ENCODE results near the gene MARCO. TPM values are rescaled to one million over a fixed set of nuclear protein-coding genes. Genes with fewer than 3 reads are reported as not detected.

Gene MARCO
- total and polyA plus RNA-seq, 10 of the 15 experiments (the other 5 are each of a cell fraction or from before 2014, with no cell fraction given): 0.13 to 0.67 (median 0.32) TPM; not detected in 5

DNA sequence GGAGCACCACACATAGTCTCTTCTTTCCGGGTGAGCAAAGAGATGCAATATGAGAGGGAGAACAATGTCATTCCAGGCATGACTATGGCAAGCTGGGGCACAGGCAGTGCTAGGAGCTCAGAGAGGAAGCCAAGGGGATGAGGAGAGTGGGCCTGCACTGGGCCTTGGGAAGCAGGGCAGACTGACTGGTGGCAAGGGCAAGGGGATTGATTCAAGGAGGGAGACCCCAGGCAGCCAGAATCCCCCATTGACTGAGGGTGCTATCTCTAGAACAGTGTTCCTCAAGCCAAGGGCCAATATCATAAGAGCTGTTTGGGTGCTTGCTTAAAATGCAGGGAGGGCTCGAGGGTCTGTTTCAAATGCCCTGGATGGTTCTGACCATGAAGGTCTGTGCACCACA is 36.1 kb downstream of the MARCO start:
- Histone ChIP-seq H3K9ac (ENCODE audit: control insufficient read depth, insufficient read depth, low read length) (no peak overlapping the region), H3K79me2 (ENCODE audit: control insufficient read depth, insufficient read depth, low read length) (no peaks in the 10 kb centered on the region), H3K4me1 (ENCODE audit: control insufficient read depth, insufficient read depth, low read length) (no peaks in the 10 kb centered on the region), H3K9me3 (replicated peaks; ENCODE audit: control insufficient read depth, insufficient read depth, low read length) (no peaks in the 10 kb centered on the region), H3K27ac (ENCODE audit: control insufficient read depth, insufficient read depth) (no peak overlapping the region), H3K4me2 (ENCODE audit: control insufficient read depth, insufficient read depth) (no peak overlapping the region), H3K4me3 (no peak overlapping the region), H4K20me1 (ENCODE audit: control insufficient read depth, insufficient read depth) (no peaks in the 10 kb centered on the region), H2AFZ (ENCODE audit: control insufficient read depth, low read depth, low read length) (no peak overlapping the region), H3K36me3 (ENCODE audit: control insufficient read depth in 2 of 2, insufficient read depth in 2 of 2, low read length in 1 of 2) (no peaks in the 10 kb centered on the region), H3K27me3 (replicated peaks in 1 of 2; ENCODE audit: control insufficient read depth in 2 of 2, insufficient read depth in 2 of 2, low read length in 1 of 2) (peaks cover 3% of the 10 kb centered on the region in 2 experiments; a peak in 3 of 4 replicates)
- 0% methylated on average over 2 of the region's 2 CpGs for WGBS (ENCODE audit: insufficient coverage, insufficient replicate concordance, low lambda C conversion rate, missing lambda C conversion rate)
- SMC1A ChIA-PET (ENCODE audit: uncharacterized antibody, unreplicated experiment): no interaction called here
- CTCF ChIA-PET: interaction anchor here (0.6 kb wide), 1 partner anchor 152 kb away, joined by 4 read pairs; no protein-coding TSS in a partner anchor
- RAD21 ChIA-PET (ENCODE audit: unreplicated experiment): no interaction called here
- FAIRE-seq (no peak), DNase-seq (ENCODE audit: low read depth, low spot score) (no peak), ATAC-seq (no peak)
- intact Hi-C loops (cut with micrococcal nuclease; ENCODE audit: unreplicated experiment) (no loop called here), in situ Hi-C loops (cut with MboI) (no loop called here)
- TF ChIP-seq CREM (IDR thresholded peaks at IDR 0.05; ENCODE audit: low read depth): no peak
- TF ChIP-seq SRF (IDR thresholded peaks at IDR 0.05; ENCODE audit: low read depth in 2 of 2, low read length in 2 of 2): no peak
- TF ChIP-seq, protein P1, sequence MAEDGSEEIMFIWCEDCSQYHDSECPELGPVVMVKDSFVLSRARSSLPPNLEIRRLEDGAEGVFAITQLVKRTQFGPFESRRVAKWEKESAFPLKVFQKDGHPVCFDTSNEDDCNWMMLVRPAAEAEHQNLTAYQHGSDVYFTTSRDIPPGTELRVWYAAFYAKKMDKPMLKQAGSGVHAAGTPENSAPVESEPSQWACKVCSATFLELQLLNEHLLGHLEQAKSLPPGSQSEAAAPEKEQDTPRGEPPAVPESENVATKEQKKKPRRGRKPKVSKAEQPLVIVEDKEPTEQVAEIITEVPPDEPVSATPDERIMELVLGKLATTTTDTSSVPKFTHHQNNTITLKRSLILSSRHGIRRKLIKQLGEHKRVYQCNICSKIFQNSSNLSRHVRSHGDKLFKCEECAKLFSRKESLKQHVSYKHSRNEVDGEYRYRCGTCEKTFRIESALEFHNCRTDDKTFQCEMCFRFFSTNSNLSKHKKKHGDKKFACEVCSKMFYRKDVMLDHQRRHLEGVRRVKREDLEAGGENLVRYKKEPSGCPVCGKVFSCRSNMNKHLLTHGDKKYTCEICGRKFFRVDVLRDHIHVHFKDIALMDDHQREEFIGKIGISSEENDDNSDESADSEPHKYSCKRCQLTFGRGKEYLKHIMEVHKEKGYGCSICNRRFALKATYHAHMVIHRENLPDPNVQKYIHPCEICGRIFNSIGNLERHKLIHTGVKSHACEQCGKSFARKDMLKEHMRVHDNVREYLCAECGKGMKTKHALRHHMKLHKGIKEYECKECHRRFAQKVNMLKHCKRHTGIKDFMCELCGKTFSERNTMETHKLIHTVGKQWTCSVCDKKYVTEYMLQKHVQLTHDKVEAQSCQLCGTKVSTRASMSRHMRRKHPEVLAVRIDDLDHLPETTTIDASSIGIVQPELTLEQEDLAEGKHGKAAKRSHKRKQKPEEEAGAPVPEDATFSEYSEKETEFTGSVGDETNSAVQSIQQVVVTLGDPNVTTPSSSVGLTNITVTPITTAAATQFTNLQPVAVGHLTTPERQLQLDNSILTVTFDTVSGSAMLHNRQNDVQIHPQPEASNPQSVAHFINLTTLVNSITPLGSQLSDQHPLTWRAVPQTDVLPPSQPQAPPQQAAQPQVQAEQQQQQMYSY (CRISPR knock-in tag; IDR thresholded peaks at IDR 0.05): no peak
- TF ChIP-seq, protein P2, sequence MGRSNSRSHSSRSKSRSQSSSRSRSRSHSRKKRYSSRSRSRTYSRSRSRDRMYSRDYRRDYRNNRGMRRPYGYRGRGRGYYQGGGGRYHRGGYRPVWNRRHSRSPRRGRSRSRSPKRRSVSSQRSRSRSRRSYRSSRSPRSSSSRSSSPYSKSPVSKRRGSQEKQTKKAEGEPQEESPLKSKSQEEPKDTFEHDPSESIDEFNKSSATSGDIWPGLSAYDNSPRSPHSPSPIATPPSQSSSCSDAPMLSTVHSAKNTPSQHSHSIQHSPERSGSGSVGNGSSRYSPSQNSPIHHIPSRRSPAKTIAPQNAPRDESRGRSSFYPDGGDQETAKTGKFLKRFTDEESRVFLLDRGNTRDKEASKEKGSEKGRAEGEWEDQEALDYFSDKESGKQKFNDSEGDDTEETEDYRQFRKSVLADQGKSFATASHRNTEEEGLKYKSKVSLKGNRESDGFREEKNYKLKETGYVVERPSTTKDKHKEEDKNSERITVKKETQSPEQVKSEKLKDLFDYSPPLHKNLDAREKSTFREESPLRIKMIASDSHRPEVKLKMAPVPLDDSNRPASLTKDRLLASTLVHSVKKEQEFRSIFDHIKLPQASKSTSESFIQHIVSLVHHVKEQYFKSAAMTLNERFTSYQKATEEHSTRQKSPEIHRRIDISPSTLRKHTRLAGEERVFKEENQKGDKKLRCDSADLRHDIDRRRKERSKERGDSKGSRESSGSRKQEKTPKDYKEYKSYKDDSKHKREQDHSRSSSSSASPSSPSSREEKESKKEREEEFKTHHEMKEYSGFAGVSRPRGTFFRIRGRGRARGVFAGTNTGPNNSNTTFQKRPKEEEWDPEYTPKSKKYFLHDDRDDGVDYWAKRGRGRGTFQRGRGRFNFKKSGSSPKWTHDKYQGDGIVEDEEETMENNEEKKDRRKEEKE (IDR thresholded peaks at IDR 0.05): no peak
- TF ChIP-seq TCF3 (IDR thresholded peaks at IDR 0.05; ENCODE audit: borderline replicate concordance, insufficient read depth, low read depth, low read length): no peak
- TF ChIP-seq CEBPB (IDR thresholded peaks at IDR 0.05; ENCODE audit: borderline replicate concordance in 1 of 2, low read depth in 2 of 2, low read length in 2 of 2): no peak
- TF ChIP-seq IKZF2 (IDR thresholded peaks at IDR 0.05): no peak
- POLR2A ChIA-PET: interaction anchor here (0.9 kb wide), 1 partner anchor 9 kb away, joined by 3 read pairs; no protein-coding TSS in a partner anchor
- BruUV-seq (replicated peaks): no TSS peak
